DOHH2 (cell line): ENCODE data around the gene KRT6C.

Experiments
- CTCF ChIP-seq: fragments of 200-600 bp; sonication (generic); IDR thresholded peaks from one replicate; pipeline ENCODE4 v1.5.1; 2014; ENCODE audit warnings: antibody characterized with exemption, mild to moderate bottlenecking, low read depth, low read length; ENCODE audit not compliant: poor library complexity, severe bottlenecking
- EZH2phosphoT487 ChIP-seq: fragments of 200-600 bp; sonication (generic); IDR thresholded peaks from 2 replicates; pipeline ENCODE4 v1.6.1; 2017; ENCODE audit warnings: borderline replicate concordance, mild to moderate bottlenecking, antibody characterized with exemption, low read length, moderate library complexity, mixed read lengths

GRCh38 chr12:52515319-52515646, 41.7 kb upstream of the KRT6C start:
- TF ChIP-seq CTCF (no peak), EZH2phosphoT487 (no peak)
